GM21526 (cell line): Measurements from ENCODE around the gene MRPL44.
A peak's percentile ranks its signal among the peaks of the same experiment; 100 is the strongest.

Experiments
- ATAC-seq: cut with Tn5 transposase; IDR thresholded peaks from one replicate; pipeline ENCODE4 v1.9.1; 2021; ENCODE audit warnings: moderate library complexity; ENCODE audit not compliant: unreplicated experiment, low FRiP score

The MRPL44 gene

GRCh38 chr2:223957092-223957851, at the start of gene MRPL44:
MRPL44 (plus strand) TSS chr2:223957463; CDS start chr2:223957473, 10 bp downstream.
- ATAC-seq = peak; percentile 87

- no peak for ATAC-seq
Measured at GRCh38 chr2:223908304-223908998, 48.8 kb upstream of the MRPL44 start.

GRCh38 chr2:223909001-223909741, 48.1 kb upstream of the MRPL44 start:
- no peak for ATAC-seq

GRCh38 chr2:223914324-223914723, 42.9 kb upstream of the MRPL44 start:
- ATAC-seq = no peak

GRCh38 chr2:223915071-223915470, 42.2 kb upstream of the MRPL44 start:
- no peak for ATAC-seq

- ATAC-seq = no peak
Measured at GRCh38 chr2:223916181-223916920, 40.9 kb upstream of the MRPL44 start.

- ATAC-seq = no peak
Measured at GRCh38 chr2:223918671-223919134, 38.6 kb upstream of the MRPL44 start.

GRCh38 chr2:223920109-223920508, 37.2 kb upstream of the MRPL44 start:
- no peak for ATAC-seq

GRCh38 chr2:223921204-223921603, 36.1 kb upstream of the MRPL44 start:
- ATAC-seq = no peak

GRCh38 chr2:223922308-223922707, 35.0 kb upstream of the MRPL44 start:
- ATAC-seq = no peak

- ATAC-seq = no peak
Measured at GRCh38 chr2:223923976-223924375, 33.3 kb upstream of the MRPL44 start.

GRCh38 chr2:223925106-223925505, 32.2 kb upstream of the MRPL44 start:
- no peak for ATAC-seq

GRCh38 chr2:223928113-223929006, 28.9 kb upstream of the MRPL44 start:
- ATAC-seq = no peak

- ATAC-seq = no peak
Measured at GRCh38 chr2:223929571-223930102, 27.6 kb upstream of the MRPL44 start.

- ATAC-seq = no peak
Measured at GRCh38 chr2:223930103-223930976, 26.9 kb upstream of the MRPL44 start.

GRCh38 chr2:223932816-223933800, 24.2 kb upstream of the MRPL44 start:
- ATAC-seq = no peak

- no peak for ATAC-seq
Measured at GRCh38 chr2:223934870-223935269, 22.4 kb upstream of the MRPL44 start.
